OCI-LY1 (cell line): ENCODE measurements around the gene HEATR1.

Experiments
- EZH2 ChIP-seq: fragments of 200-600 bp; sonication (generic), shearing (Covaris generic); IDR thresholded peaks from 2 replicates; pipeline ENCODE4 v1.8.0; 2017; ENCODE audit warnings: borderline replicate concordance, mixed run types, mild to moderate bottlenecking, antibody characterized with exemption, low read length, moderate library complexity, mixed read lengths
- TF ChIP-seq, protein P1 (sequence below): fragments of 200-600 bp; sonication (generic), shearing (Covaris generic); IDR thresholded peaks from 2 replicates; pipeline ENCODE4 v1.5.1; 2017; ENCODE audit warnings: mild to moderate bottlenecking, antibody characterized with exemption, low read length, moderate library complexity, mixed read lengths

DNA sequence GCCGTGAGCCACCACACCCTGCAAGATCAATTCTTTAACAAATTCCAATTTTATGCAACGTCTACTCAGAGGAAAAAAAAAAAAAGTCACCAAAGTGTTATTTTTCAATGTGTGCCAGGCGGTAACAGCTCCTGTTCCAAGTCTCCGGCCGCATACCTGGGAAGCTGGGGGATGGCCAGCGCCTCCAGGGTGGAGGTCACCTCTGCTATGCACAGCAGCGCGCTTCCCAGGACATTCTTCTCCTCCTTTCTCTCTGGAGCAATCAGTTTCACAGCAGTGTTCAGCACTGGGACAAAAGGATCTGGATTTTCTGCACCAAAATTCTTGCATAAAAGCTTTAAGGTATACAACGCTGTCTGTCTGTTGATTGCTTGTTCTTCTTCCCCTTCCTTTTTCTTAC is 46.2 kb downstream of the HEATR1 start:
- TF ChIP-seq, protein P1, sequence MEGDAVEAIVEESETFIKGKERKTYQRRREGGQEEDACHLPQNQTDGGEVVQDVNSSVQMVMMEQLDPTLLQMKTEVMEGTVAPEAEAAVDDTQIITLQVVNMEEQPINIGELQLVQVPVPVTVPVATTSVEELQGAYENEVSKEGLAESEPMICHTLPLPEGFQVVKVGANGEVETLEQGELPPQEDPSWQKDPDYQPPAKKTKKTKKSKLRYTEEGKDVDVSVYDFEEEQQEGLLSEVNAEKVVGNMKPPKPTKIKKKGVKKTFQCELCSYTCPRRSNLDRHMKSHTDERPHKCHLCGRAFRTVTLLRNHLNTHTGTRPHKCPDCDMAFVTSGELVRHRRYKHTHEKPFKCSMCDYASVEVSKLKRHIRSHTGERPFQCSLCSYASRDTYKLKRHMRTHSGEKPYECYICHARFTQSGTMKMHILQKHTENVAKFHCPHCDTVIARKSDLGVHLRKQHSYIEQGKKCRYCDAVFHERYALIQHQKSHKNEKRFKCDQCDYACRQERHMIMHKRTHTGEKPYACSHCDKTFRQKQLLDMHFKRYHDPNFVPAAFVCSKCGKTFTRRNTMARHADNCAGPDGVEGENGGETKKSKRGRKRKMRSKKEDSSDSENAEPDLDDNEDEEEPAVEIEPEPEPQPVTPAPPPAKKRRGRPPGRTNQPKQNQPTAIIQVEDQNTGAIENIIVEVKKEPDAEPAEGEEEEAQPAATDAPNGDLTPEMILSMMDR: no peak
- no peak for TF ChIP-seq EZH2
